Upper lobe of left lung (tissue), 4 donors: Measurements from ENCODE around the gene POLR3H.

Source experiments
- POLR2A ChIP-seq, 4 donors: fragments of 450-650 bp; IDR thresholded peaks; one replicate each; pipeline ENCODE4 v1.5.1; 2016 to 2017; ENCODE audit warnings: antibody characterized with exemption in 4 of 4, mild to moderate bottlenecking in 2 of 4
- POLR2AphosphoS5 ChIP-seq, 2 donors: sonication (generic); formaldehyde crosslinking; IDR thresholded peaks; one replicate each; pipeline ENCODE4 v1.5.1; 2017; ENCODE audit warnings: antibody characterized with exemption in 2 of 2
- TF ChIP-seq, protein P1 (sequence below), 6 experiments: fragments of 450-650 bp in 4 of 6; fragments of 200-600 bp in 2 of 6; sonication (generic) in 2 of 6; IDR thresholded peaks; one replicate each; pipeline ENCODE4 v1.5.1; 2016 to 2019; ENCODE audit warnings: antibody characterized with exemption in 6 of 6

- TF ChIP-seq, protein P1, sequence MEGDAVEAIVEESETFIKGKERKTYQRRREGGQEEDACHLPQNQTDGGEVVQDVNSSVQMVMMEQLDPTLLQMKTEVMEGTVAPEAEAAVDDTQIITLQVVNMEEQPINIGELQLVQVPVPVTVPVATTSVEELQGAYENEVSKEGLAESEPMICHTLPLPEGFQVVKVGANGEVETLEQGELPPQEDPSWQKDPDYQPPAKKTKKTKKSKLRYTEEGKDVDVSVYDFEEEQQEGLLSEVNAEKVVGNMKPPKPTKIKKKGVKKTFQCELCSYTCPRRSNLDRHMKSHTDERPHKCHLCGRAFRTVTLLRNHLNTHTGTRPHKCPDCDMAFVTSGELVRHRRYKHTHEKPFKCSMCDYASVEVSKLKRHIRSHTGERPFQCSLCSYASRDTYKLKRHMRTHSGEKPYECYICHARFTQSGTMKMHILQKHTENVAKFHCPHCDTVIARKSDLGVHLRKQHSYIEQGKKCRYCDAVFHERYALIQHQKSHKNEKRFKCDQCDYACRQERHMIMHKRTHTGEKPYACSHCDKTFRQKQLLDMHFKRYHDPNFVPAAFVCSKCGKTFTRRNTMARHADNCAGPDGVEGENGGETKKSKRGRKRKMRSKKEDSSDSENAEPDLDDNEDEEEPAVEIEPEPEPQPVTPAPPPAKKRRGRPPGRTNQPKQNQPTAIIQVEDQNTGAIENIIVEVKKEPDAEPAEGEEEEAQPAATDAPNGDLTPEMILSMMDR (IDR thresholded peaks at IDR 0.05) = no peak
- no peak for TF ChIP-seq POLR2AphosphoS5 (IDR thresholded peaks at IDR 0.05)
- TF ChIP-seq POLR2A (IDR thresholded peaks at IDR 0.05) = no peak
Measured at GRCh38 chr22:41504397-41504796, 39.9 kb downstream of the POLR3H start.
